GM12892 (cell line): ENCODE data around the gene SRC.

ENCODE experiments used
- DNase-seq: peaks from one replicate; pipeline ENCODE4 v3.0.0; 2011; ENCODE audit not compliant: insufficient read length
- FAIRE-seq: peaks from 2 replicates; lab custom pipeline; 2011; peaks lifted over from hg19 to GRCh38; lab: Jason Lieb, UNC
- POLR2A ChIP-seq: IDR thresholded peaks from 2 replicates; pipeline ENCODE4 v1.6.1; 2011; ENCODE audit warnings: low read depth, low read length, control low read depth
- POLR2AphosphoS5 ChIP-seq: IDR thresholded peaks from 2 replicates; pipeline ENCODE4 v1.6.1; 2011; ENCODE audit warnings: low read depth, low read length, control low read depth
- TAF1 ChIP-seq: IDR thresholded peaks from 2 replicates; pipeline ENCODE4 v1.6.1; 2011; ENCODE audit warnings: low read depth, mild to moderate bottlenecking, control low read depth, low read length, borderline replicate concordance

SRC gene

GRCh38 chr20:37436527-37437186 is 90.7 kb downstream of the SRC start:
- TF ChIP-seq POLR2A, result no peak
- no peak for TF ChIP-seq POLR2AphosphoS5
- no peak for TF ChIP-seq TAF1
- no peak for FAIRE-seq
- DNase-seq, result no peak

- TF ChIP-seq POLR2AphosphoS5 (no peak), TAF1 (no peak), POLR2A (no peak)
- DNase-seq, result no peak
- no peak for FAIRE-seq
These were observed 91.7 kb downstream of the SRC start for GRCh38 chr20:37437676-37438075.

- TF ChIP-seq TAF1 (no peak), POLR2AphosphoS5 (no peak), POLR2A (no peak)
- FAIRE-seq (no peak), DNase-seq (no peak)
These were observed 92.7 kb downstream of the SRC start for GRCh38 chr20:37438464-37439222.

GRCh38 chr20:37439223-37439933 is 93.4 kb downstream of the SRC start:
- TF ChIP-seq POLR2A (no peak), TAF1 (no peak), POLR2AphosphoS5 (no peak)
- DNase-seq (no peak), FAIRE-seq (no peak)

GRCh38 chr20:37441023-37441422 is 95.1 kb downstream of the SRC start:
- FAIRE-seq (no peak), DNase-seq (no peak)
- TF ChIP-seq POLR2A (no peak), TAF1 (no peak), POLR2AphosphoS5 (no peak)

- DNase-seq (no peak), FAIRE-seq (no peak)
- no peak for TF ChIP-seq TAF1
- no peak for TF ChIP-seq POLR2AphosphoS5
- no peak for TF ChIP-seq POLR2A
These were observed 96.6 kb downstream of the SRC start for GRCh38 chr20:37442547-37442946.

- FAIRE-seq (no peak), DNase-seq (no peak)
- no peak for TF ChIP-seq POLR2A
- TF ChIP-seq POLR2AphosphoS5, result no peak
- TF ChIP-seq TAF1, result no peak
These were observed 97.0 kb downstream of the SRC start for GRCh38 chr20:37442986-37443385.

GRCh38 chr20:37443596-37443995 is 97.7 kb downstream of the SRC start:
- TF ChIP-seq TAF1 (no peak), POLR2A (no peak), POLR2AphosphoS5 (no peak)
- DNase-seq (no peak), FAIRE-seq (no peak)

- no peak for TF ChIP-seq TAF1
- TF ChIP-seq POLR2A, result no peak
- TF ChIP-seq POLR2AphosphoS5, result no peak
- FAIRE-seq (no peak), DNase-seq (no peak)
These were observed 99.1 kb downstream of the SRC start for GRCh38 chr20:37445041-37445440.

GRCh38 chr20:37446286-37447032 is 100.5 kb downstream of the SRC start:
- DNase-seq (no peak), FAIRE-seq (no peak)
- TF ChIP-seq TAF1 (no peak), POLR2AphosphoS5 (no peak), POLR2A (no peak)

GRCh38 chr20:37447688-37448087 is 101.7 kb downstream of the SRC start:
- TF ChIP-seq POLR2AphosphoS5 (no peak), POLR2A (no peak), TAF1 (no peak)
- DNase-seq, result no peak
- no peak for FAIRE-seq
